Hepatocyte (in vitro differentiated cells): ENCODE results near the gene MISP3. TPM values are rescaled to one million over a fixed set of nuclear protein-coding genes. Genes with fewer than 3 reads are reported as not detected.

Source experiments
- DNase-seq: peaks from one replicate; pipeline ENCODE4 v3.0.0-alpha.2; 2016; ENCODE audit warnings: low spot score
- H2AFZ ChIP-seq: fragments of 200-600 bp; sonication (generic); 2 replicates; pipeline ENCODE4 v1.6.0; 2016; ENCODE audit warnings: antibody characterized with exemption, mild to moderate bottlenecking
- H3K27ac ChIP-seq: fragments of 200-600 bp; sonication (generic); 2 replicates; pipeline ENCODE4 v1.5.1; 2016; ENCODE audit warnings: mild to moderate bottlenecking
- H3K27me3 ChIP-seq: fragments of 200-600 bp; sonication (generic); 2 replicates; pipeline ENCODE4 v1.6.1; 2016
- H3K36me3 ChIP-seq: fragments of 200-600 bp; sonication (generic); replicated peaks from 2 replicates; pipeline ENCODE4 v1.5.1; 2016; ENCODE audit warnings: low read depth; ENCODE audit not compliant: insufficient read depth
- H3K4me1 ChIP-seq: fragments of 200-600 bp; sonication (generic); 2 replicates; pipeline ENCODE4 v1.5.1; 2016; ENCODE audit warnings: mild to moderate bottlenecking, moderate library complexity; ENCODE audit not compliant: insufficient read depth
- H3K4me2 ChIP-seq: fragments of 200-600 bp; sonication (generic); 2 replicates; pipeline ENCODE4 v1.6.0; 2016
- H3K4me3 ChIP-seq: fragments of 200-600 bp; sonication (generic); 2 replicates; pipeline ENCODE4 v1.5.1; 2016; ENCODE audit warnings: mild to moderate bottlenecking
- H3K79me2 ChIP-seq: fragments of 200-600 bp; sonication (generic); 2 replicates; pipeline ENCODE4 v1.6.0; 2017; ENCODE audit warnings: mild to moderate bottlenecking
- H3K9me2 ChIP-seq: fragments of 200-600 bp; sonication (generic); replicated peaks from 2 replicates; pipeline ENCODE4 v1.6.0; 2017; ENCODE audit warnings: mild to moderate bottlenecking; ENCODE audit not compliant: insufficient read depth
- H3K9me3 ChIP-seq: fragments of 200-600 bp; sonication (generic); 2 replicates; pipeline ENCODE4 v1.5.1; 2016; ENCODE audit warnings: low read depth, mild to moderate bottlenecking
- H4K20me1 ChIP-seq: fragments of 200-600 bp; sonication (generic); 2 replicates; pipeline ENCODE4 v1.6.0; 2016; ENCODE audit warnings: mild to moderate bottlenecking; ENCODE audit not compliant: insufficient read depth, poor library complexity, severe bottlenecking
- CTCF ChIP-seq: fragments of 200-600 bp; sonication (generic); IDR thresholded peaks from 2 replicates; pipeline ENCODE4 v1.5.1; 2016; ENCODE audit warnings: antibody characterized with exemption, mild to moderate bottlenecking; ENCODE audit not compliant: poor library complexity
- EZH2 ChIP-seq: fragments of 200-600 bp; sonication (generic); IDR thresholded peaks from 2 replicates; pipeline ENCODE4 v1.6.1; 2016; ENCODE audit warnings: antibody characterized with exemption, mild to moderate bottlenecking, borderline replicate concordance
- EZH2phosphoT487 ChIP-seq: fragments of 200-600 bp; sonication (generic); IDR thresholded peaks from one replicate; pipeline ENCODE4 v1.6.1; 2018; ENCODE audit warnings: antibody characterized with exemption, mild to moderate bottlenecking, low read depth, moderate library complexity; ENCODE audit not compliant: unreplicated experiment, severe bottlenecking
- WGBS: methylation state at CpG from one replicate; pipeline ENCODE4 v1.1.6; 2016; ENCODE audit warnings: low lambda C conversion rate; ENCODE audit errors: missing lambda C conversion rate; 5-methylcytosine and 5-hydroxymethylcytosine counted together
- polyA plus RNA-seq: library from polyadenylated mRNA; unstranded; fragments of >200 nt; fragmentation: Nextera tagmentation; extraction: Ambion mirVana; gene quantifications from 2 replicates; pipeline ENCODE4 v1.2.1, GENCODE V29; 2016
- total RNA-seq: library from RNA; depleted of rRNA; stranded (reverse); fragments of >200 nt; gene quantifications from 2 replicates; pipeline ENCODE4 v1.2.3, GENCODE V29; 2014

Gene MISP3
- total and polyA plus RNA-seq, 2 experiments from 2014 or later, result 4.9 to 13.1 TPM

DNA sequence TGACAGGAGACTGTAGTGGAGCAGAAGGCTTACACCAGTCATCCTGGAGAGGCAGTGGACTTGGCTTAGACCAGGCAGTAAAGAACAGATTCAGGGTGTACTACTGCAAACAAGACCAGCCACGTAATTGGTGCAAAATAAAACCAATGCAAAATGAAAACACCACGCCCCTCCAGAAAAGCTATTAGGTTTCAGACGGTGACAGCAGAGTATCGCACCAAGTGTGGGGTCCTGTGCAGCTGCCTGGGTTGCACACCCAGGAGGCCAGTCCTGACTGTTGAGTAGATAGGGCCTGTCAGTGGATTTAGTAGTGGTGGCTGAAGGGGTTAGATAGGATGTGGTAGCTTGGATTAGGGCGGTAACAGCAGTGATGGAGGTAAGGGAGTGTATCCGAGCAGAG, 50.3 kb downstream of the MISP3 start:
- Histone ChIP-seq H4K20me1 (no peaks in the 10 kb centered on the region), H3K36me3 (no peaks in the 10 kb centered on the region), H3K27me3 (no peaks in the 10 kb centered on the region), H3K27ac (no peak overlapping the region), H3K79me2 (no peaks in the 10 kb centered on the region), H3K4me2 (no peak overlapping the region), H2AFZ (no peak overlapping the region), H3K4me3 (no peak overlapping the region), H3K9me2 (no peaks in the 10 kb centered on the region), H3K9me3 (no peaks in the 10 kb centered on the region), H3K4me1 (peaks cover 11% of the 10 kb centered on the region)
- 94% methylated on average over 6 of the region's 6 CpGs for WGBS
- no peak for TF ChIP-seq EZH2
- no peak for TF ChIP-seq CTCF
- TF ChIP-seq EZH2phosphoT487, result no peak
- no peak for DNase-seq

Other genes starting within 250 kb of the MISP3 start
- 0.60 TPM in 1 of 2 replicates, not detected in the other for gene NANOS3, start 195.7 kb upstream of the MISP3 start, total RNA-seq
- 2.1 and 4.0 TPM in 2 replicates for gene NANOS3, start 195.7 kb upstream of the MISP3 start, polyA plus RNA-seq
- 2.2 and 14.4 TPM in 2 replicates for gene BRME1, start 166.7 kb upstream of the MISP3 start, total RNA-seq
- gene BRME1, start 166.7 kb upstream of the MISP3 start, polyA plus RNA-seq, result 3.2 and 4.5 TPM in 2 replicates
- 14.8 and 20.8 TPM in 2 replicates for gene CC2D1A, start 166.6 kb upstream of the MISP3 start, total RNA-seq
- gene CC2D1A, start 166.6 kb upstream of the MISP3 start, polyA plus RNA-seq, result 40.9 and 43.3 TPM in 2 replicates
- gene PODNL1, start 134.4 kb upstream of the MISP3 start, total RNA-seq, result 0.17 TPM in 1 of 2 replicates, not detected in the other
- gene PODNL1, start 134.4 kb upstream of the MISP3 start, polyA plus RNA-seq, result 2.4 and 3.3 TPM in 2 replicates
- 9.3 and 13.4 TPM in 2 replicates for gene DCAF15, start 120.3 kb upstream of the MISP3 start, total RNA-seq
- 16.4 and 19.0 TPM in 2 replicates for gene DCAF15, start 120.3 kb upstream of the MISP3 start, polyA plus RNA-seq
- 2.2 and 4.2 TPM in 2 replicates for gene RFX1, start 66.5 kb upstream of the MISP3 start, total RNA-seq
- 2.4 and 4.1 TPM in 2 replicates for gene RFX1, start 66.5 kb upstream of the MISP3 start, polyA plus RNA-seq
- not detected in 2 replicates for gene RLN3, start 44.6 kb upstream of the MISP3 start, total RNA-seq
- gene RLN3, start 44.6 kb upstream of the MISP3 start, polyA plus RNA-seq, result not detected in 2 replicates
- 1.9 and 2.0 TPM in 2 replicates for gene IL27RA, start 41.0 kb upstream of the MISP3 start, total RNA-seq
- 1.7 and 2.3 TPM in 2 replicates for gene IL27RA, start 41.0 kb upstream of the MISP3 start, polyA plus RNA-seq
- gene PALM3, start 10.7 kb upstream of the MISP3 start, total RNA-seq, result 2.1 and 2.3 TPM in 2 replicates
- 2.3 and 3.4 TPM in 2 replicates for gene PALM3, start 10.7 kb upstream of the MISP3 start, polyA plus RNA-seq
- not detected in 2 replicates for gene C19orf67, start 13.0 kb downstream of the MISP3 start, total RNA-seq
- gene C19orf67, start 13.0 kb downstream of the MISP3 start, polyA plus RNA-seq, result not detected in 2 replicates
- 25.6 and 35.8 TPM in 2 replicates for gene SAMD1, start 18.0 kb downstream of the MISP3 start, total RNA-seq
- 44.8 and 45.6 TPM in 2 replicates for gene SAMD1, start 18.0 kb downstream of the MISP3 start, polyA plus RNA-seq
- 29.0 and 41.5 TPM in 2 replicates for gene PRKACA, start 45.0 kb downstream of the MISP3 start, total RNA-seq
- 12.2 and 13.4 TPM in 2 replicates for gene PRKACA, start 45.0 kb downstream of the MISP3 start, polyA plus RNA-seq
- gene ASF1B, start 63.8 kb downstream of the MISP3 start, total RNA-seq, result 5.1 and 7.3 TPM in 2 replicates
- 10.0 and 12.4 TPM in 2 replicates for gene ASF1B, start 63.8 kb downstream of the MISP3 start, polyA plus RNA-seq
- gene ADGRL1, start 133.4 kb downstream of the MISP3 start, total RNA-seq, result 11.5 and 16.9 TPM in 2 replicates
- gene ADGRL1, start 133.4 kb downstream of the MISP3 start, polyA plus RNA-seq, result 11.9 and 16.3 TPM in 2 replicates